Measurements from ENCODE around the gene MGARP.
A peak's percentile ranks its signal among the peaks of the same experiment; 100 is the strongest.
"Not testable (repeated sequence)": the region's sequence is repeated elsewhere in the genome, so short reads cannot be mapped to it uniquely, and the experiment has no call there.

MGARP gene

DNA sequence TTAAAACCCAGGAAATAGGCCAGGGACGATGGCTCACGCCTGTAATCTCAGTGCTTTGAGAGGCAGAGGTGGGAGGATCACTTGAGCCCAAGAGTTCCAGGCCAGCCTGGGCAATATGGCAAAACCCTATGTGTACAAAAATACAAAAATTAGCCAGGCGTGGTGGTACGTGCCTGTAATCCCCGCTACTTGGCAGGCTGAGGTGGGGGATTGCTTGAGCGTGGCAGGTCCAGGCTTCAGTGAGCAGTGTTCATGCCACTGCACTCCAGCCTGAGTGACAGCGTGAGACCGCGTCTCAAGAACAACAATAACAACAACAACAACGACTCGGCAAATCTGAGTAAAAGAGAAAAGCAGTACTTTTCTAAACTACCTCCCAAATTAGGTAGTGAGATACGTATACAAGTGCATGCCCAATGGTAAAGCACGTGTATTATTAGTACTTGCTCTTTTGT is 35.2 kb upstream of the MGARP start:
- TF ChIP-seq, protein P1, sequence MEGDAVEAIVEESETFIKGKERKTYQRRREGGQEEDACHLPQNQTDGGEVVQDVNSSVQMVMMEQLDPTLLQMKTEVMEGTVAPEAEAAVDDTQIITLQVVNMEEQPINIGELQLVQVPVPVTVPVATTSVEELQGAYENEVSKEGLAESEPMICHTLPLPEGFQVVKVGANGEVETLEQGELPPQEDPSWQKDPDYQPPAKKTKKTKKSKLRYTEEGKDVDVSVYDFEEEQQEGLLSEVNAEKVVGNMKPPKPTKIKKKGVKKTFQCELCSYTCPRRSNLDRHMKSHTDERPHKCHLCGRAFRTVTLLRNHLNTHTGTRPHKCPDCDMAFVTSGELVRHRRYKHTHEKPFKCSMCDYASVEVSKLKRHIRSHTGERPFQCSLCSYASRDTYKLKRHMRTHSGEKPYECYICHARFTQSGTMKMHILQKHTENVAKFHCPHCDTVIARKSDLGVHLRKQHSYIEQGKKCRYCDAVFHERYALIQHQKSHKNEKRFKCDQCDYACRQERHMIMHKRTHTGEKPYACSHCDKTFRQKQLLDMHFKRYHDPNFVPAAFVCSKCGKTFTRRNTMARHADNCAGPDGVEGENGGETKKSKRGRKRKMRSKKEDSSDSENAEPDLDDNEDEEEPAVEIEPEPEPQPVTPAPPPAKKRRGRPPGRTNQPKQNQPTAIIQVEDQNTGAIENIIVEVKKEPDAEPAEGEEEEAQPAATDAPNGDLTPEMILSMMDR (IDR thresholded peaks at IDR 0.05; ENCODE audit: low read length, missing control alignments), result no peak
- no peak for DNase-seq (ENCODE audit: low read depth)
- no peak overlapping the region for H3K4me3 ChIP-seq (replicated peaks; ENCODE audit: low read depth, low read length)

DNA sequence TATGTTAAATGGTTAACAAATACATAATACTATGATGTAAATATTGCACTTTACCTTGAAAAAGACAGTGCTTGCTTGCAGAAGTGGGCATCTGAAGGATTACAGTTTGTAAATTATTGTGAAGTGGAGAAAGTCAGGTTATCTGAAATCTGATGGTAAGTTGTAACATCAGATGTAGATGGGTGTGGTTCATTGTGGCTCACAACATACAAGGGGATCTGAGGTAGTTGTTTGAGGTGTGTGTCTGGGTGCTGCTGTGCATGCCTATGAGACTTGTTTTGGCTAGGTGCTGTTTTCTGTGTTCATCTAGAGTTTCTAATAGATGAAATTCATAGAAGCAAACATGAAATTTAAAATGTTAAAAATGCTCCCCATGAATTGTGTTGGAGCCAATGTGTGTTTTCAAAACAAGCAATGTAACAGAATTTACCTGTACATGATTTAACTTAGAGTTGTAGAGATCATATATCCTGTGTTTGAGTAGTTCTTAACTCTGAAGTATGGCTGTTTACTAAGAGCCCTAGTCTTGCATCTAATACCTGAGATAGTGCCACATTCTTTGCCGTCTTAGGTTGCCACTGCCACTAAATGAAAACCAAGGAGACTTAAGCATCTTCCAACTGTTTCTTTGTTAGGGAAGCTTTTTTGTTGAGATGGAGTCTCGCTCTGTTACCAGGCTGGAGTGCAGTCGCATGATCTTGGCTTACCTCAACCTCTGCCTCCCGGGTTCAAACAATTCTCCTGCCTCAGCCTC is 34.2 kb upstream of the MGARP start:
- H3K4me3 ChIP-seq (replicated peaks; ENCODE audit: low read depth, low read length), result no peak overlapping the region
- no peak for DNase-seq (ENCODE audit: low read depth)
- TF ChIP-seq, protein P1 (IDR thresholded peaks at IDR 0.05; ENCODE audit: low read length, missing control alignments), result no peak

DNA sequence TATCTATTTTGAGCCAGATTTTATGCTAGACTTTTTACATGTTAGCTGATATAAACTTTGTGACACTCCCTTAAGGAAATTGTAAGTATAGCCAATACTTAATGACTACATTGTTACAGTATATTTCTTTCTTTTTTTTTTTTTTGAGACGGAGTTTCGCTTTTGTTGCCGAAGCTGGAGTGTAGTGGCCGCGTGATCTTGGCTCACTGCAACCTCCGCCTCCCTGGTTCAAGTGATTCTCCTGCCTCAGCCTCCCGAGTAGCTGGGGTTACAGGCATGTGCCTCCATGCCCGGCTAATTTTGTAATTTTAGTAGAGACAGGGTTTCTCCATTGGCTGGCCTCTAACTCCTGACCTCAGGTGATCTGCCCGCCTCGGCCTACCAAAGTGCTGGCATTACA is 33.4 kb upstream of the MGARP start:
- not testable (repeated sequence) for DNase-seq (ENCODE audit: low read depth); H3K4me3 ChIP-seq (replicated peaks; ENCODE audit: low read depth, low read length)

DNA sequence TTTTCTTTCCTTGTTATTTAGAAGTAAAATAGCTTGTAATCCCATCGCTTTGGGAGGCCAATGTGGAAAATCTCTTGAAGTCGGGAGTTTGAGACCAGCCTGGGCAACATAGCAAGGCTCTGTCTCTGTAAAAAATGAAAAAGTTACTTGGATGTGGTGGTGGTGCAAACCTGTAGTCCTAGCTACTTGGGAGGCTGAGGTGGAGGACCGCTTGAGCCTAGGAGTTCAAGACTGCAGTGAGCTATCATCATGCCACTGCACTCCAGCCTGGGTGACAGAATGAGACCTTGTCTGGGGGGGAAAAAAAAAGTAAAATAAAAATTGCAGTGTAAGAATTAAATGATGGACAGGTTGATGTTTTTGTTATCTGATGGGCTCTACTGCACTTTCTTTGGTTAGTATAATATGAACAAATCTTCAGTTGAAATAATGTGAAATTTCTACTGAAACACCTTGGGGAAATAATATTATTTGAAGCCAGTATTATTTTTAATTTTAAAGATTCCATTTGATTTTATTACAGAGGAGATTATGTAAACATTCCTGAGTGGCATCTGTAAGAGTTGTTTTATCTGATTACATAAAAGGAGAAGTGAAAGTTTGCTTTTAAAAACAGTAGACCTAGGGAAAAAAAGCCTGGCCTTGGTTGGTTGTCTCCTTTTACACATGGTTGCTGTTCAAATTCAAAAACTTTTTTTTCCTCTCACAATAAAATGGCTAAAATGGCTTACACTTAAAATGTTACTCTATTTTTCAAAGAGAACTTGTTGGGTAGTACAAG is 32.7 kb upstream of the MGARP start:
- no peak overlapping the region for H3K4me3 ChIP-seq (replicated peaks; ENCODE audit: low read depth, low read length)
- DNase-seq (ENCODE audit: low read depth), result no peak
- TF ChIP-seq, protein P1 (IDR thresholded peaks at IDR 0.05; ENCODE audit: low read length, missing control alignments), result no peak

DNA sequence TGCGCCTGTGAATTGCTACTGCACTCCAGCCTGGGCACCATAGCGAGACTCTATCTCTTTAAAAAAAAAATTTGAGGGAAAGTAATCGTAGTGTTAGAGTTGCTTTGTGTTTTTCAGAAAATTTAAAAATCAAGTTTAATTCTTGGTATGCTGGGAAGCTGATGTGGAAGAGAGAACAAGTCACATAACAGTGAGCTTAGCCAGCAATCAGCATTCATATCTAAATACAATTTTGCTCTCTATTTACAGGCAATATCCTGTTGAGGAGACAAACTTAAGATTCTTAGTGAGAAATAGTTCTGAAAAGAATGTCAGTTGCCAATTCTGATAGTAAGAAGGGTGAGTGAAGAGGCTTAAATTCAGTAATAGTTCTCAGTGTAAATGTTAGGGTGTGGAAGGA is 31.9 kb upstream of the MGARP start:
- DNase-seq (ENCODE audit: low read depth), result no peak
- TF ChIP-seq, protein P1 (IDR thresholded peaks at IDR 0.05; ENCODE audit: low read length, missing control alignments), result no peak
- H3K4me3 ChIP-seq (replicated peaks; ENCODE audit: low read depth, low read length), result no peak overlapping the region

DNA sequence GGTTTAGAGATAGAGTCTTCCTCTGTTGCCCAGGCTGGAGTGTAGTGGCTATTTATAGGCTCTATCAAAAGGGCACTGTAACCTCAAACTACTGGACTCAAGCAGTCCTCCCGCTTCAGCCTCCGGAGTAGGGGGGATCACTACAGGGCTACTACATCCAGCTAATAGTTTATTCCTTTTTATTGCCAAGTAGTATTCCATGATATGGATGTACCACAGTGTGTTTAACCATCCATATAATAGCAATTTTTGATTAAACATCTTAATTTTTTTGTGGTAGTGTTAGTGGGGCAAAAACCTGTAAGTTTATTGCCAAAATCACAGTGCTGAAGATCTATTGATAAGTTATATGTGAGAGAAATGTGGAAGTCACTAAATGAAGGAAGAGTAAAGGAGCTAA is 24.9 kb upstream of the MGARP start:
- TF ChIP-seq, protein P1 (IDR thresholded peaks at IDR 0.05; ENCODE audit: low read length, missing control alignments), result no peak
- no peak for DNase-seq (ENCODE audit: low read depth)
- no peak overlapping the region for H3K4me3 ChIP-seq (replicated peaks; ENCODE audit: low read depth, low read length)

DNA sequence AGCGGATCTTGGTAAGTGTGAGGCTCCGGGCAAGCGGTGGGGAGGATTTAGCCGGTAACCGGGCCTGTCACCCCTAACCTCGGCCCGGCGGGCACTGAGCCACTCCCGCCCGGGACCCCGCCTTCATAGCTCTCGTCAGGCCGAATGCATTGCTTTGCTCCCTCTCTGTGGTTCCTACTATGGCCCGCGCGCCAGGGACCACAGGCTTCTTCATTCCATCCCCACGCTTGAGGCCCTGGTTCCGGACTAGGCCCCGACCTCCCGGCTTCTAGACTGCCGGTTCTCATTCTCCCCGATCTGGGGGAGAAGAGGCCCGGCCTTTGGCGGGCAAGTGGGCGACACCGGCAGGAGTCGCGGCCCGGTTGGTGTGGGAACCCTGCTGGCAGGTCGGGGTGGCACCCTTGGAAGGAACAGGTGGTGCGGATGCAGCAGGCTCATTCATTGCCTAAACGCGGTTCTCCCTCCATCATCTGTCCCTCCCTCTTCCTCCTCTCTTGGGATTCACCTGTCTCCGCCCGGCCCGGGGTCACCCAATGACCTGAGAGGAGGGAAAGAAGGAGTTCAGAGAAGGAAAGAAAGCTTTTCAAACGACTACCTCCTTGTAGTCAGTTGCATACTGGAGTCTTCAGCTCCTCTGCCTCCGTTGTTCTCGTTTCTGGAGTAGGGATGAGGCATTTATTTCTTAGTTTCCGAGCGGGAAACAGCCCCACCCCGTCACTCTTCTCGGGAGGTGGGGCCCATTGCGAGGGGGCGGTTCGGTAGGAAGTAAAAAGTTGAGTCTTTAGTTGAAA is 22.0 kb upstream of the MGARP start, which contains the start of gene NDUFC1:
Gene NDUFC1 (minus strand): TSS at position 657 of the 791 bp plus-strand sequence. CDS start 6,679 bp downstream, outside the sequence.
- DNase-seq (ENCODE audit: low read depth), result peak; percentile 53
- TF ChIP-seq, protein P1 (IDR thresholded peaks at IDR 0.05; ENCODE audit: low read length, missing control alignments), result no peak
- H3K4me3 ChIP-seq (replicated peaks; ENCODE audit: low read depth, low read length), result peak within 1 kb of the TSS; percentile 90
